H9 (cell line): Measurements from ENCODE around the gene MGAT5. TPM values are rescaled to one million over a fixed set of nuclear protein-coding genes. Genes with fewer than 3 reads are reported as not detected.
A peak's percentile ranks its signal among the peaks of the same experiment; 100 is the strongest.

ENCODE experiments used
- DNase-seq: peaks from one replicate; pipeline ENCODE4 v3.0.0-alpha.2; 2017
- H2AFZ ChIP-seq: one replicate; pipeline ENCODE4 v1.6.1; 2013; ENCODE audit warnings: mild to moderate bottlenecking, low read length, control low read depth, moderate library complexity
- H2AK5ac ChIP-seq: 2 replicates; pipeline ENCODE4 v1.6.1; 2013; ENCODE audit warnings: low read length, control low read depth, mixed read lengths; ENCODE audit not compliant: insufficient read length
- H2BK120ac ChIP-seq: one replicate; pipeline ENCODE4 v1.6.1; 2013; ENCODE audit warnings: low read depth, mild to moderate bottlenecking, low read length, control low read depth, inconsistent platforms; ENCODE audit not compliant: poor library complexity, severe bottlenecking
- H2BK12ac ChIP-seq: 2 replicates; pipeline ENCODE4 v1.6.1; 2013; ENCODE audit warnings: low read length, control low read depth, mixed read lengths, low read depth; ENCODE audit not compliant: insufficient read length
- H2BK15ac ChIP-seq: 2 replicates; pipeline ENCODE4 v1.6.1; 2013; ENCODE audit warnings: low read depth, low read length, control low read depth
- H2BK20ac ChIP-seq: one replicate; pipeline ENCODE4 v1.6.1; 2013; ENCODE audit warnings: low read depth, mild to moderate bottlenecking, low read length, control low read depth, inconsistent platforms; ENCODE audit not compliant: poor library complexity, severe bottlenecking
- H2BK5ac ChIP-seq: 2 replicates; pipeline ENCODE4 v1.6.1; 2013; ENCODE audit warnings: low read length, control low read depth, mixed read lengths; ENCODE audit not compliant: insufficient read length
- H3K14ac ChIP-seq: 2 replicates; pipeline ENCODE4 v1.6.1; 2013; ENCODE audit warnings: low read length, control low read depth; ENCODE audit not compliant: insufficient read depth
- H3K18ac ChIP-seq: 2 replicates; pipeline ENCODE4 v1.6.1; 2013; ENCODE audit warnings: low read depth, mild to moderate bottlenecking, mixed read lengths, low read length, control low read depth; ENCODE audit not compliant: insufficient read length
- H3K23ac ChIP-seq: 2 replicates; pipeline ENCODE4 v1.6.1; 2013; ENCODE audit warnings: low read length, control low read depth, mixed read lengths, low read depth; ENCODE audit not compliant: insufficient read length
- H3K23me2 ChIP-seq: 2 replicates; pipeline ENCODE4 v1.6.1; 2013; ENCODE audit warnings: low read depth, mild to moderate bottlenecking, mixed read lengths, low read length, control low read depth; ENCODE audit not compliant: insufficient read length, poor library complexity, severe bottlenecking
- H3K27ac ChIP-seq: 2 replicates; pipeline ENCODE4 v1.5.1; 2013; ENCODE audit warnings: low read length, control low read depth, mixed read lengths, low read depth; ENCODE audit not compliant: insufficient read length
- H3K27me3 ChIP-seq: 2 replicates; pipeline ENCODE4 v1.6.1; 2013; ENCODE audit warnings: low read length, control low read depth, inconsistent platforms; ENCODE audit not compliant: insufficient read depth
- H3K4ac ChIP-seq: 2 replicates; pipeline ENCODE4 v1.6.1; 2013; ENCODE audit warnings: low read depth, mild to moderate bottlenecking, control low read depth, inconsistent platforms, low read length, moderate library complexity
- H3K4me1 ChIP-seq: 2 replicates; pipeline ENCODE4 v1.6.1; 2013; ENCODE audit warnings: low read length, control low read depth, inconsistent platforms; ENCODE audit not compliant: insufficient read depth
- H3K4me2 ChIP-seq: 2 replicates; pipeline ENCODE4 v1.6.1; 2013; ENCODE audit warnings: low read length, control low read depth, mixed read lengths; ENCODE audit not compliant: insufficient read length, insufficient read depth
- H3K56ac ChIP-seq: 2 replicates; pipeline ENCODE4 v1.6.1; 2013; ENCODE audit warnings: low read depth, mild to moderate bottlenecking, mixed read lengths, low read length, control low read depth; ENCODE audit not compliant: insufficient read length
- H3K79me1 ChIP-seq: 2 replicates; pipeline ENCODE4 v1.6.1; 2013; ENCODE audit warnings: low read depth, mild to moderate bottlenecking, moderate library complexity, low read length, control low read depth, inconsistent platforms; ENCODE audit not compliant: insufficient read depth, poor library complexity, severe bottlenecking
- H3K79me2 ChIP-seq: 2 replicates; pipeline ENCODE4 v1.6.1; 2013; ENCODE audit warnings: low read length, control low read depth, inconsistent platforms; ENCODE audit not compliant: insufficient read depth
- H3K9ac ChIP-seq: 2 replicates; pipeline ENCODE4 v1.6.1; 2013; ENCODE audit warnings: low read length, control low read depth, mixed read lengths; ENCODE audit not compliant: insufficient read length; ENCODE audit errors: extremely low read depth
- H3K9me3 ChIP-seq: one replicate; pipeline ENCODE4 v1.6.1; 2013; ENCODE audit warnings: low read depth, low read length, inconsistent platforms; ENCODE audit not compliant: control insufficient read depth
- H3T11ph ChIP-seq: one replicate; pipeline ENCODE4 v1.6.1; 2013; ENCODE audit warnings: mild to moderate bottlenecking, low read length, control low read depth, inconsistent platforms
- H4K20me1 ChIP-seq: one replicate; pipeline ENCODE4 v1.6.1; 2013; ENCODE audit not compliant: control insufficient read depth, insufficient read length, insufficient read depth
- H4K5ac ChIP-seq: 2 replicates; pipeline ENCODE4 v1.6.1; 2013; ENCODE audit warnings: low read depth, mild to moderate bottlenecking, mixed read lengths, low read length, control low read depth; ENCODE audit not compliant: insufficient read length
- H4K8ac ChIP-seq: replicated peaks from 2 replicates; pipeline ENCODE4 v1.6.1; 2013; ENCODE audit warnings: low read length, control low read depth, mixed read lengths, low read depth; ENCODE audit not compliant: insufficient read length
- H4K91ac ChIP-seq: 2 replicates; pipeline ENCODE4 v1.6.1; 2013; ENCODE audit warnings: low read depth, mild to moderate bottlenecking, moderate library complexity, mixed read lengths, low read length, control low read depth; ENCODE audit not compliant: insufficient read length
- H3K27ac Mint-ChIP-seq, 3 experiments: 2 replicates in 2 of 3; 3 replicates in 1 of 3; pipeline ENCODE4 v1.8.0; 2020 to 2021; ENCODE audit warnings: mixed read lengths in 3 of 3, mild to moderate bottlenecking in 1 of 3, moderate library complexity in 1 of 3
- H3K27me3 Mint-ChIP-seq: 2 replicates; pipeline ENCODE4 v1.8.0; 2021; ENCODE audit warnings: low read depth, mild to moderate bottlenecking, moderate library complexity, mixed read lengths
- H3K36me3 Mint-ChIP-seq, 3 experiments: 2 replicates in 2 of 3; 3 replicates in 1 of 3; pipeline ENCODE4 v1.8.0; 2020 to 2021; ENCODE audit warnings: low read depth in 3 of 3, mixed read lengths in 3 of 3; ENCODE audit not compliant: insufficient read depth in 1 of 3
- H3K4me1 Mint-ChIP-seq, 2 experiments: 2 replicates each; pipeline ENCODE4 v1.8.0; 2020; ENCODE audit warnings: mixed read lengths in 2 of 2
- H3K4me3 Mint-ChIP-seq, 2 experiments: 2 replicates in 1 of 2; 3 replicates in 1 of 2; pipeline ENCODE4 v1.8.0; 2020 to 2021; ENCODE audit warnings: mild to moderate bottlenecking in 2 of 2, mixed read lengths in 2 of 2, moderate library complexity in 1 of 2
- H3K9me3 Mint-ChIP-seq, 2 experiments: 2 replicates in 1 of 2; 3 replicates in 1 of 2; pipeline ENCODE4 v1.8.0; 2020; ENCODE audit warnings: mild to moderate bottlenecking in 2 of 2, mixed read lengths in 2 of 2, moderate library complexity in 1 of 2
- CTCF ChIP-seq: fragments of 200-600 bp; sonication (generic); conservative IDR thresholded peaks from 3 replicates; pipeline ENCODE4 v1.8.0; 2021; ENCODE audit warnings: antibody characterized with exemption, mild to moderate bottlenecking
- WGBS: extraction: QIAGEN DNeasy Blood & Tissue Kit; methylation state at CpG from one replicate; pipeline ENCODE4 v1.1.7; 2013; ENCODE audit warnings: missing lambda C conversion rate, low lambda C conversion rate, mixed read lengths; ENCODE audit not compliant: insufficient read length; ENCODE audit errors: extremely low coverage; 5-methylcytosine and 5-hydroxymethylcytosine counted together
- total RNA-seq: library from RNA; stranded (reverse); gene quantifications from 2 replicates; pipeline ENCODE4 v1.2.1, GENCODE V29; 2021

MGAT5 gene
- total RNA-seq, 1 experiment from 2014 or later, result 25.7 TPM

DNA sequence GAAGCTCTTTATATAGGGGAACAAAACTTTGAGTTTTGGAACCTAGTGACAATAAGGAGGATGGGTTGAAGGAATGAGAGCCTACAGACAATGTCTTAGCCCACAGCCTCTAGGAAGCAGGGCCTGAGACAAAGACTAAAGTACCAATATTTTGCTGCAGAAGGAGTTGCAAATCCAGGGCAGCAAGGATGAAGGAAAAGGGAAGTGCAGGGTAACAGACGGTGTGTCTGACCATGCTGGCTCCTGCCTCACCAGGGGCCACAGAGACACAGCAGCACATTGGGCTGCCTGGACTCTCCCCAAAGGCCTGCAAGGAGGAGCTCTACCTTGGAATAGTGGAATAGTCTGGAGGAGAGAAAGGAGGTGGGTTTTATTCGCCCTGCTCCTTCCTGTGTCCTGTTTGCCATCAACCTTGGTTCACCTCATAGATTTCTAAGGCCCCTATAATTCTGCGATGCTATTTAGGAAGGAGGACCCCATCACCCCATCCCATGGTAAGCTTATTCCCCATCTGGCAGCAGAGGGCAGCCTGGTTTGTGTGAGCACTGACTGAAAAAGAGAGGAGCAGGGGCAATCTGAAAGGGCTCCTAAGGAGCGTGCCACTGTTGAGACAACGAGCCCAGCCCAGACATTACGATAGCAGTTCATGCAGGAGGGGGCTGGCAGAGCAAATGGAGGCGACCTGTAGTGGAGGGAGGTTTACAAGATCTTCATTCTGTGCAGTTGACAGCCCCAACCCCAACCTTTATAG, 143.4 kb downstream of the MGAT5 start:
- no peaks in the 10 kb centered on the region for H3K27me3 ChIP-seq
- H3K79me1 ChIP-seq, result no peaks in the 10 kb centered on the region
- H4K8ac ChIP-seq, result no peak overlapping the region
- Mint-ChIP-seq H3K27me3 (no peaks in the 10 kb centered on the region), H3K36me3 (no peaks in the 10 kb centered on the region), H3K4me3 (no peak overlapping the region), H3K9me3 (no peaks in the 10 kb centered on the region), H3K4me1 (peaks cover 8 to 9% of the 10 kb centered on the region in 2 experiments), H3K27ac (peak overlapping the region in 2 of 3 experiments; percentile 20 to 42; a peak in 3 of 7 replicates)
- no peak overlapping the region for H3T11ph ChIP-seq
- no peak overlapping the region for H2AFZ ChIP-seq
- no peak overlapping the region for H3K9ac ChIP-seq
- no peak overlapping the region for H2BK20ac ChIP-seq
- H2BK15ac ChIP-seq, result no peak overlapping the region
- no peaks in the 10 kb centered on the region for H3K79me2 ChIP-seq
- H2BK120ac ChIP-seq, result no peak overlapping the region
- H2BK5ac ChIP-seq, result no peak overlapping the region
- H3K27ac ChIP-seq, result no peak overlapping the region
- H3K4me1 ChIP-seq, result no peaks in the 10 kb centered on the region
- no peak overlapping the region for H2AK5ac ChIP-seq
- H2BK12ac ChIP-seq, result no peak overlapping the region
- no peak overlapping the region for H3K56ac ChIP-seq
- H3K4me2 ChIP-seq, result no peak overlapping the region
- H4K5ac ChIP-seq, result no peak overlapping the region
- no peak for DNase-seq
- H3K4ac ChIP-seq, result no peak overlapping the region
- no peak overlapping the region for H3K18ac ChIP-seq
- WGBS, result no CpG with 5 or more reads among the region's 7 CpGs
- no peak overlapping the region for H3K14ac ChIP-seq
- H3K23me2 ChIP-seq, result no peaks in the 10 kb centered on the region
- no peak overlapping the region for H4K91ac ChIP-seq
- H4K20me1 ChIP-seq, result no peaks in the 10 kb centered on the region
- no peak for TF ChIP-seq CTCF
- H3K23ac ChIP-seq, result no peak overlapping the region
- no peaks in the 10 kb centered on the region for H3K9me3 ChIP-seq
